ENCODE data around the gene COPS2.

The COPS2 gene

GRCh38 chr15:49083401-49084284, 71.8 kb downstream of the COPS2 start:
- H3K27ac ChIP-seq, result peak overlapping the region; percentile 74; the same call in 1 of the 2 replicates
- TF ChIP-seq, protein P1, sequence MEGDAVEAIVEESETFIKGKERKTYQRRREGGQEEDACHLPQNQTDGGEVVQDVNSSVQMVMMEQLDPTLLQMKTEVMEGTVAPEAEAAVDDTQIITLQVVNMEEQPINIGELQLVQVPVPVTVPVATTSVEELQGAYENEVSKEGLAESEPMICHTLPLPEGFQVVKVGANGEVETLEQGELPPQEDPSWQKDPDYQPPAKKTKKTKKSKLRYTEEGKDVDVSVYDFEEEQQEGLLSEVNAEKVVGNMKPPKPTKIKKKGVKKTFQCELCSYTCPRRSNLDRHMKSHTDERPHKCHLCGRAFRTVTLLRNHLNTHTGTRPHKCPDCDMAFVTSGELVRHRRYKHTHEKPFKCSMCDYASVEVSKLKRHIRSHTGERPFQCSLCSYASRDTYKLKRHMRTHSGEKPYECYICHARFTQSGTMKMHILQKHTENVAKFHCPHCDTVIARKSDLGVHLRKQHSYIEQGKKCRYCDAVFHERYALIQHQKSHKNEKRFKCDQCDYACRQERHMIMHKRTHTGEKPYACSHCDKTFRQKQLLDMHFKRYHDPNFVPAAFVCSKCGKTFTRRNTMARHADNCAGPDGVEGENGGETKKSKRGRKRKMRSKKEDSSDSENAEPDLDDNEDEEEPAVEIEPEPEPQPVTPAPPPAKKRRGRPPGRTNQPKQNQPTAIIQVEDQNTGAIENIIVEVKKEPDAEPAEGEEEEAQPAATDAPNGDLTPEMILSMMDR (conservative IDR thresholded peaks at IDR 0.05), result no peak

DNA sequence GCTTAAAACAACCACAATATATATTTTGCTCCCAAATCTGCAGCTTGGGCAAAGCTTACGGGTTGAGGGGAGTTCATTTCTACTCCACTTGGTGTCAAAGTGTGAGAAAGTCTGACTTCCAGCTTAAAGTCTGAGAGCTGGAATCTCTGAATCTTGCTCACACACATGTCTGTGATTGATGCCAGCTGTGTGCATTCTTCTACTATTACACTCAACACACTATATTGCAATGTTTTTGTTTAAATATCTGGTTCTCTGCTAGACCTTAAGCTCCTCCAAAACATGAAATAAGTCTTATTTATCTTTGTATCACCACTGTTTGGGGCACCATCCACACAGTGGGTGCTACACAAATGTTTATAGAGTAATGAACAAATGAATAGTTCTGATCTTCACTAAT, 72.4 kb downstream of the COPS2 start:
- TF ChIP-seq, protein P1 (conservative IDR thresholded peaks at IDR 0.05), result no peak

GRCh38 chr15:49079340-49080039, 75.9 kb downstream of the COPS2 start:
- H3K27ac ChIP-seq, result no peak overlapping the region
- TF ChIP-seq, protein P1 (conservative IDR thresholded peaks at IDR 0.05), result no peak

More for the DNA sequence above, 72.4 kb downstream of the COPS2 start:
- no peak overlapping the region for H3K27ac ChIP-seq

- peak overlapping the region; percentile 81 for H3K27ac ChIP-seq
- TF ChIP-seq, protein P1 (conservative IDR thresholded peaks at IDR 0.05), result no peak
Observed at GRCh38 chr15:49075881-49076280, 79.5 kb downstream of the COPS2 start.

- H3K27ac ChIP-seq, result peak overlapping the region; percentile 81
Observed at GRCh38 chr15:49074589-49075287, 80.7 kb downstream of the COPS2 start.
